Heart left ventricle (tissue), 13 donors: ENCODE measurements around the gene DTX1.

Source experiments
- CTCF ChIP-seq, 12 donors: fragments of 200-600 bp; sonication (generic) in 4 of 12; IDR thresholded peaks; one replicate each; pipeline versions ENCODE4 v1.5.0 to v1.8.0; 2018 to 2022; ENCODE audit warnings: antibody characterized with exemption in 12 of 12, mild to moderate bottlenecking in 5 of 12
- POLR2A ChIP-seq, 2 donors: fragments of 450-650 bp; IDR thresholded peaks; one replicate each; pipeline ENCODE4 v1.6.1; 2017; ENCODE audit warnings: antibody characterized with exemption in 2 of 2, mild to moderate bottlenecking in 2 of 2, moderate library complexity in 2 of 2
- donor health status: ischemic (EF 13 %, LVEDD 7.1; RV severe dilation, severe dysfunction).
- donor health status: DM: no; HTN: yes; CAD: no.
- donor health status: DM: no; HTN: no; CAD: no.
- donor health status: ischemic (EF 25% LVEDD 6.9; RV normal size, moderate dysfunction).
- donor health status: ischemic (EF 25% LVEDD 5.7; RV mildly dilated, moderate dysfunction).
- donor health status: ischemic (EF 35%, LVEDD 5.7; RV mildly dilated, moderate dysfunction).
- donor health status: nonischemic (EF 11% LVEDD 7.7; RV severe dilation, severe dysfunction).
- donor health status: DM: yes; HTN: yes; CAD: no.
- donor health status: PGD.
- donor health status: ischemic (EF 29% LVEDD 5.4; RV normal size, mild dysfunction).
- donor health status: nonischemic (EF 23%, LVEDD 6.1; RV moderate dilation, normal function).

GRCh38 chr12:113127791-113128199 lies 71.3 kb downstream of the DTX1 start:
- TF ChIP-seq CTCF (IDR thresholded peaks at IDR 0.05) (no peak), POLR2A (IDR thresholded peaks at IDR 0.05) (no peak)
